ENCODE measurements around the gene CSN1S1.
"Not testable (repeated sequence)": the region's sequence is repeated elsewhere in the genome, so short reads cannot be mapped to it uniquely, and the experiment has no call there.

CSN1S1 gene

GRCh38 chr4:69930768-69931167 lies at the start of gene CSN1S1:
TSS of gene CSN1S1 (plus strand) at chr4:69931068. CDS start at chr4:69932556, 1,488 bp downstream.
- DNase-seq: no peak

DNA sequence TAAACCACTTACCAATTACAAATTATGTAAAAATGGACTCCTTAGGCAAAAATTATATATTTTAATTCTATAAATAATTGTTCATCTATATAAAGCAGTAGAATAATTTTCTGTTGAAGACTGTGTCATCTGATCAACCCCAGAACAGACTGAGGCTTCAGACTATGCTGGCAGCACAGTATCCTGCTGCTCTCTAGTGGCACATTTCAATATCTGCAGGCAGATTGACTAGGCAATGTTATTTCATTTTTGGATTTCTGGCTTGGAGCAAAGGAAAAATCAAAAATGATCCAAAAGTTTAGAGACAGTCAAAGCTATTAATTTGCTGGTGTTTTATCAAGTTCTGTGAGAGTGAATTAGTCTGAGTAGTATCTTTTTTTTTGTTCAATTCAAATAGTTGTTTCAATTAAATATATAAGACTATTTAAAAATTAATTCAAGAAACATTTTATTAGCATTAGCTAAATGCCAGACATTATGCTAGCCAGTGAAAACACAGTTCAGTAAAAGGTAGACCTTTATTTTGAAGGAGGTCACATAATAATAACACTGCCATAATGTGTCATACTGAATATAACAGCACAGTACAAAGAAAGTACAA lies 49.6 kb upstream of the CSN1S1 start:
- DNase-seq: peak; percentile 9 to 72 (median 39)

GRCh38 chr4:69882150-69882549 lies 48.7 kb upstream of the CSN1S1 start:
- no peak for DNase-seq

DNA sequence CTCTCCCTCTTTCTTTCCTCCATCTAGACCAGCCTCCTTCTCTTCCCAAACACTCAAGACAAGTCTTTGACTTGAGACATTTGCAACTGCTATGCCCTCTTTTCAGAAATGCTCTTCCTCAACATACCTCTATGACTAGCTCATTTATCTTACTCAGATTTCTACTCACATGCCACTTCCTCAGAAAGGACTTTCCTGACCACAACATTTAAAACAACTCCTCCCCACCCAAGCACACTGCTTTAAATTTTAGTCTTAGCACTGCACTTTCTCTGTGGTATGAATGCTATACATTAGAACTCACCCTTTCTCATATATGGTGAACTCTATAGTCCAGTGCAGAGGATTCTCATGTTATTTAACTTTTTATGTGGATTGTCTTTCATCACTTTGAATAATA lies 42.5 kb upstream of the CSN1S1 start:
- DNase-seq: no peak

- DNase-seq: no peak
Measured at GRCh38 chr4:69894186-69894585, 36.7 kb upstream of the CSN1S1 start.

- DNase-seq: no peak
Measured at GRCh38 chr4:69894721-69895120, 36.1 kb upstream of the CSN1S1 start.

DNA sequence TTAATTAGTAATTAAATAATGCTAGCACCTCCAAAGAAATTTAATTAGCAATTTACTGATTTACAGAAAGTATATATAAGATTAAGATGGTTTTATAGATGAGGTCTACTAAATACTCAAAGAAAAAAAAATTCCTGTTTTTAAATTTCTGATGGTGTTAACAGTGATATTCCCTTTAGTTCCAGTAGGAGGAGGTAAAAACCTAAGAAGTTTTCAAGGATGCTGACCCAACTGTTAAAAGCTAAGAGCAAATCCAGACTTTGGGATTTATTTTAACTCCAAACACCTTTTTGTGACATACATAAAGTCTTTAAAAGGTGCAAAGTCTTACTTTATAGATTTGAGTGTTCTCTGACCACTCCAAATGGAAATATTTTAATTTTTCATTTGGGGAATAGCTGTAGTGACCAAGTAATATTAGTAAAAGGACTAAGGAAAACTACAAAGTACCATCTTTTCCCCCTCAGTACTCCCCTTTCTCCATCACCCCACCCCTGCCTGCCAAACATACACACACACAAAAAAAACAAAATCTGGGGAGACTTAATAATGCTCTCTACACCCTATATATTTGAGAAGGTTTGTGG lies 34.2 kb upstream of the CSN1S1 start:
- peak in 2 of 3 experiments; percentile 12 to 50 for DNase-seq

DNA sequence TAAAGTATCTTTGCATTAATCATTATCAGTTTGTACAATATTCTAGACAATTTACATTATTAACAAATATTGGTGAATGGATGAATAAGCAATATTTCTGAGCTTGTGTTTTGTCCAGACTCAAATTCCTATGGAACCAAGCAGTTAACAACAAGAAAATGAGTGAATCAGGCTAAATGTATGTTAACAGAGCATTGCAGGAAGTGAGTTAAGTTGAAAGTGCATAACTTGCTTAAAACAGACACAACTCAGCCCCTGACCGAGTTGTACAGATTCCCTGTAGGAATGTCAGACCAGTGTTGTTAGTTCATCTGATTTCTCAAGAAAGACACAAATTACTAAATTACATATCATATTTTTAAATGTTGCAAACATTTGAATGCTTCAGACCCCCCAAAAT lies 23.7 kb upstream of the CSN1S1 start:
- DNase-seq: no peak

GRCh38 chr4:69909195-69909594 lies 21.7 kb upstream of the CSN1S1 start:
- no peak for DNase-seq

DNA sequence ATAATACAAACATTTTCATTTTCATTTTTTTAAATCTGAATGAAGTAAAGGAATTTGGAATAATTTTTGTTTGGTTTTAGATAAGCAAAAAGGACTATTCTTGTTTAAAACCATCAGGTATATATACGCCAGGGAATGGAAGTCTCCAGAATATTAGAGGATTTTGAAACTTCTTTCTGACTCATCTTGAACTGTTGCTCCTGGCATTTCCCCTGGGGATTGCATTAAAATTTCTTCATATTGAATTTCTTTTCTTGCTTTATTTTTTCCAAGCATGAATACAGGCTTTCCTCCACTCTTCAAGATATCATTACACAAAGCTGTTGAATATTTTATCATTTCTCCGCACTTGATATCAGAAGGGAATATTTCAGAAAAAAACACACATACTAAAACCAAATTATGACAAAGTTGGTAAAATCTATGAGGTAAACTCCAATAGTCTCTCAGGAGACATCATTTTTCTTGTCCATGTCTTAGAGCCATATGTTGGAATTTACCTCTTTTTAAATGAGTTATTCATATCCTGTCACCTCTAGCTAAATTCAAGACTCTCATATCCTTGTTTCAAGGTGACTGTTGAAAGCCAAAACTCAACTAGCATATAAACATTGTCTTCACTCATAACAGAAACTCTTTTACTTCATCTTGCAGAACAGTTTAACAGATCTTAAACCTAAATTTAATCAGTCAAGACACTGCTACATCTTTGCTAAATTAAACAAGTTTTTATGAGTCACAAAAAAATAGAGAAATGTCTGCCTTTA lies 20.7 kb upstream of the CSN1S1 start:
- no peak for DNase-seq

DNA sequence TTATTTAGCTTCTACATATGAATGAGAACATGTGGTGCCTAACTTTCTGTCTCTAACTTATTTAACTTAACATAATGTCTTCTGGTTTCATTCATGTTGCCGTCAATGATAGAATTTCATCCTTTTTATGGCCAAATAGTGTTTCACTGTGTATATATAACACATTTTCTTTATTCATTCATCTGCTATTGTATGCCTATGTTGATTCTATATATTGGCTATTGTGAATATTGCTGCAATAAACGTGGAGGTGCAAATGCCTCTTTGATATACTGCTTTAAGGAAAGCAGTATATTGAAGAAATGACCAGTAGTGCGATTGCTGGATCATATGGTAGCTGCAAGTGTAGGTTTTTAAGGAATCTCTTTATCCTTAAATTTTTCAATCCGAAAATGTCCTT lies 10.0 kb upstream of the CSN1S1 start:
- DNase-seq: no peak

DNA sequence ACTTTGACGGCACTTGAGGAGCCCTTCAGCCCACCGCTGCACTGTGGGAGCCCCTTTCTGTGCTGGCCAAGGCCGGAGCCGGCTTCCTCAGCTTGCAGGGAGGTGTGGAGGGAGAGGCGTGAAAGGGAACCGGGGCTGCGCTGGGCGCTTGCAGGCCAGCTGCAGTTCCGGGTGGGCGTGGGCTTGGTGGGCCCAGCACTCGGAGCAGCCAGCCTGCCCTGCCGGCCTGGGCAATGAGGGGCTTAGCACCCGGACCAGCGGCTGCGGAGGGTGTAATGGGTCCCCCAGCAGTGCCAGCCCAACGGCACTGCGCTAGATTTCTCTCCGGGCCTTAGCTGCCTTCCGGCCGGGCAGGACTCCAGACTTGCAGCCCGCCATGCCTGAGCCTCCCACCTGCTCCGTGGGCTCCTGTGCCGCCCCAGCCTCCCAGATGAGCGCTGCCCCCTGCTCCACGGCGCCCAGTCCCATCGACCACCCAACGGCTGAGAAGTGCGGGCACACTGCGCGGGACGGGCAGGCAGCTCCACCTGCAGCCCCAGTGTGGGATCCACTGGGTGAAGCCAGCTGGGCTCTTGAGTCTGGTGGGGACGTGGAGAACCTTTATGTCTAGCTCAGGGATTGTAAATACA lies 7.0 kb upstream of the CSN1S1 start:
- DNase-seq: not testable (repeated sequence)

DNA sequence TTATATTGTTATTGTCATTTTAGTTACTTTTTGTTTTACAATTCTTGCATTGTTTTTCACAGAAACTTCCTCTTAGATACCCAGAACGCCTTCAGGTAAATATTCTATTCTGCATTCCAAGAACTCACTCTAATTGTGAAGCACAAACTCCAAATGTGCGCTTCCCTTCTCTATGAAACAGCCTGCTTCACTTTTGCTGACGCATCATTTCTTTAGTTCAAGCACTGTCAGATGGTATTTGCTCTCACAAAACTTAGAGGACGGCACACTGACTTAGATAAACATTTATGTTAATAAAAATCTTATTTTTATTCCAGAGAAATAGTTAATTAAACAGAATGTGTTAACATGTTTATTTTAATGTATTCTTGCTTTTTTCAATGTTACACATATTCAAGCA lies 3.3 kb downstream of the CSN1S1 start:
- no peak for DNase-seq

DNA sequence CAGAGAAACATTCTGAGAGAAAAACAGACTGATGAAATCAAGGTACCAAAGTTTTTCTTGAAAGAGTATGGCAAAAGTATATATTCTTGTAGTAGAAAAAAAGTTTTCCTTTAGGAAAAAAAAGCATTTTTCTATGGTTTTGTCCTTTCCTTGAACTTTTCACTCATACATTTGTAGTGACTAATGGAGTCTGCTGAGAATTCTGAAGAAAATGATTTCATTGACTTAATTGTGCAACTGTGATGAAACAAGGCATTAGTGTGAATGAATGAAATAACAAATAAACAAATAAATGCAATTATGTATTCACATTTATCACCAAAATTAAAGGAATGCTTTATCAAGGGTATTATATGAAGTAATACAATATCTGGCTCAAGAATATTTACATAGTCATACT lies 5.7 kb downstream of the CSN1S1 start:
- DNase-seq: no peak

DNA sequence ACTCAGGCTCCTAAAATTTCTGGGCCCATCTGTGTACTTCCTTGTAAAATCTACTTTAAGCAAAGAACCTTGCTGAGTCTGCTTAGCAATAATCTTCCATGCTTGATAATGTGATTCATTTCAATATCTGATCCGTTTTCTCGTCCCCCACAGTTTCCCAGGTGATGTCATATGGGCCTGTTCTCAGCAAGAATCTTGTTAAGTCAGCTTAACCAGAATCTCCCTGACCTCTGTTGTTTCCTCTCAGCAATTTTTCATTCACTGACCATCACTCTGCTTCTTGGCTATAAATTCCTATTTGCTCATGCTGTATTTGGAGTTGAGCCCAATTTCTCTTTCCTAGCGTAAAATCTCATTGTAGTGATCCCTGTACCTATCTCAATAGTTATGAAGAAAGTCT lies 20.7 kb downstream of the CSN1S1 start:
- DNase-seq: no peak

DNA sequence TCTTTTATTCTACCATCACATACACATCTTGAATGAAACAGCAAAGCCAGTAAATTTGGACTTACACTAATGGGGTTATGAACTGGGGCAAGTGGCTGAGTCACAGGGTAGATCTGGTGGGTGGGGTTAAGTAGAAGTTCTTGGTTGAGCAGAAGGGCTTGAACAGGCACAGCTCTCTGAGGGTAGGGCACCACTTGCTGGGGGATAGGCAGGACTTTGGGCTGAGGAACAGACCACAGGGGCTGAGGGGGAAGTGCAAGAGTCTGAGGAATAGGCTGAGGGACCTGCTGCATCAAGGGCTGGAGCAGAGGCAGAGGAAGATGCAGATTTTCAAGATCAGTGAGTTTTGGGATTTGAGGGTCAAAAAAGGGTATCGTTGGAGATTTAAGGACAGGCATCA lies 26.3 kb downstream of the CSN1S1 start:
- no peak for DNase-seq

GRCh38 chr4:69965628-69966027 lies 34.8 kb downstream of the CSN1S1 start, which contains the start of gene CSN2:
TSS of gene CSN2 (minus strand) at chr4:69965728. CDS start at chr4:69960995, 4,733 bp downstream.
- DNase-seq: peak in 1 of 3 experiments; percentile 5

DNA sequence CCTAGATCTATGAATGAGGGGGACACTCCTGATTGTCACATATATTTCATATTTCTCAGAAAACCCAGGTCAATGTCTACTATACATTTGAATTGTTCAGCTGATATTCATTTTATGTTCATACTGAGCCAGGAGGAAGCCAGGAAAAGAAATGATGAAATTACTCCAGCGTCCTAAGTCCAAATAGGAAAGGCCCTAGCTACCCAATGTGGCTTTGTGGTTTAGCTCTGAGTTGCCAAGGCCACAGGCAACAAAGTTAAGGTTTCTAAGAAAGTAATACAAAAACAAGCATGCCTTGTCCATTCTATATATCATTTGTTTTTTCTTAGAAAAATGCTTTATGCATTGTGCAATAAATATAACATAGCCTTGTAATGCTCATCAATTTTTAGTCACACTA lies 39.2 kb downstream of the CSN1S1 start:
- no peak for DNase-seq

GRCh38 chr4:69974631-69975030 lies 43.8 kb downstream of the CSN1S1 start:
- DNase-seq: no peak

- no peak for DNase-seq
Measured at GRCh38 chr4:69977582-69977981, 46.7 kb downstream of the CSN1S1 start.

- peak; percentile 15 to 51 (median 21) for DNase-seq
Measured at GRCh38 chr4:69984030-69984443, 53.2 kb downstream of the CSN1S1 start.

DNA sequence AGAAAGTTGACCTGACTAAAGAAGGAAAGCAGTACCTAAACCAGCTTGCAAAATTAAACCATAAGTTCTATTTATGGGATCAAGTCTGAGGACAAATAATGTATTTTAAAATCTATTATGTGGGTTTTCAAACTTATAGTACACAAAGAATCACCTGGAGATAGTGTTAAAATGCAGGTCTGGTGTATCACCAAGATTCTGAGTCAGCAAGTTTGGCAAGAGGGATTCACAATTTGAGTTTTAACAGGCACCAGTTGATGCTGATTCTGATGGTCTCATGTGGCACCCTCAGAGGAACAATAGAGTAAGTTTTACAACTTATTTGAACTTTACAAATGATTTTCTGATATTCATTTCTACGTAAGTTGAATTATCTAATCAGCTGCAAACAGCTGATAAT lies 55.8 kb downstream of the CSN1S1 start:
- DNase-seq: no peak

DNA sequence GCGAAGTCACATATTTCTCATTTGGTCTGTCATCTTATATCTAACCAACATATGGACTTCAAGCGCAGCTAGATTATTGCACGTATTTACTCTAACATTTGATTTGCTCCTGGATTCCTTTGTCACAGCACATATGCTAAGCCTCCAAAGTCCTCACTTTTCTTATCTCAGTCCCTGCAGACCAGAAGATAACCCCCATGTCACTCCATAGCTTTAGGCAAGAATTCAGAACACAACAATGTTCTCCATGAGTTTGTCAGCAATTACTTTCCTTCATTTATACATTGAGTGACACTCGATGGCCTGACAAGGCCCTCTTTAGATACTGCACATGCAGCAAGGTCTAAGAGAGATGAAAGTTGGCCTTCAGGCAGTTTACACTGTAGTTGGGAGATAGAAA lies 60.1 kb downstream of the CSN1S1 start:
- DNase-seq: no peak

DNA sequence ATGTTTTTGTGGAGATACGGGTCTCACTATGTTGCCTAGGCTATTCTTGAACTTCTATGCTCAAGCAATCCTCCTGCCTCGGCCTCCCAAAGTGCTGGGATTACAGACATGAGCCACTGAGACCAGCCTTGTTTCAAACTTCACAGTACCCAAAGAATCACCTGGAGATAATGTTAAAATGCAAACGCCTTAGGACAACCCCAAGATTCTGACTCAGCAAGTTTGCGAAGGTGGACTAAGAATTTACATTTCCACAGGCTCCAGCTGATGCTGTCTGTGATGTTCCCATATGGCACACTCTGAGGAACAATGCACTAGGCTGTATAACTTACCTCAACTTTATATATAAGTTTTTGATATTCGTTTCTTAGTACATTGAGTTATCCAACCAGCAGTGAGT lies 63.9 kb downstream of the CSN1S1 start:
- DNase-seq: no peak

All from NCI-H1417 (cell line).